HG02973 (cell line): ENCODE results near the gene CENPO.

Source experiments
- ATAC-seq: cut with Tn5 transposase; IDR thresholded peaks from one replicate; pipeline ENCODE4 v1.9.1; 2021; ENCODE audit warnings: moderate library complexity; ENCODE audit not compliant: unreplicated experiment

The CENPO gene, protein sequence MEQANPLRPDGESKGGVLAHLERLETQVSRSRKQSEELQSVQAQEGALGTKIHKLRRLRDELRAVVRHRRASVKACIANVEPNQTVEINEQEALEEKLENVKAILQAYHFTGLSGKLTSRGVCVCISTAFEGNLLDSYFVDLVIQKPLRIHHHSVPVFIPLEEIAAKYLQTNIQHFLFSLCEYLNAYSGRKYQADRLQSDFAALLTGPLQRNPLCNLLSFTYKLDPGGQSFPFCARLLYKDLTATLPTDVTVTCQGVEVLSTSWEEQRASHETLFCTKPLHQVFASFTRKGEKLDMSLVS

GRCh38 chr2:24792874-24793760 lies at the start of gene CENPO, which contains the start of gene PTRHD1:
Gene CENPO, plus strand, starts transcription at chr2:24793425. Its CDS starts 495 bp downstream, at chr2:24793920.
Gene PTRHD1, minus strand, starts transcription at chr2:24793391. Its CDS starts 14 bp downstream, at chr2:24793377.
- peak; percentile 89 for ATAC-seq

DNA sequence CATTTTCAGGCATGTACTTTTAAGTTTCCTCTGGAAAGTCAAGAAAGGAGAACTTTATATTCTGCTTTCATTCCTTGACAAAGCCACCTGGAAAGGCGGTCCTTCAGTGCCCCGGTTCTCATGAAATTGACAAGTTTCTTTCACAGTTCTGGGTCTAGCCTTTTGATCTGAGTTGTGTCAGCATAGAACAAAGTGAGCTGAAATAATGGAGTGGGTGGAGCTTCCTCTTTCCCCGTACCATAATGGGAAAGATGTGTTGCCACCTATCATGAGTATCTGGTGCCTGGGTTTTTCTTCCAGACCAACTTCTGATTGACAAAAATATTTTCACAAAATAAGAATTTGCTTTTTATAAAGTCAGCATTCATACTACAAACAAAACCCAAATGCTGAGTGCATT lies 49.3 kb upstream of the CENPO start:
- no peak for ATAC-seq

DNA sequence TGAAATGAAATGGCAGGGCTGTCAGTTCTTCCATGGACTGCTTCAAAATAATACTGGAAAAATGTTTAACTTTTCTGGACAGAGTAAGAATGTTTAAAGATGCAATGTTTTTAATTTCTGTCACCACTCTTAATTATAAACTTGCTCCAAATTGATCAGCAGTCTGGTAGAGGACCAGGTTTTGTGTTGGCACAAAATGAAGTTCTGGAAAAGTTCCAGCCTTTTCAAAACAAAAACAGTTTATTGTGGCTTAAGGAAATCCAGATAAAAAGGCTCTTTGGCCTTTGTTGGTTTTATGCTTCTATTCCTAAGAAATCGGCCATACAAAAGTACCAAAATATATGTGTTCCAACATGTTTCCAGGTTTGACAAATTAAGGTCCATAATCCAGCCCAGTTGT lies 48.9 kb upstream of the CENPO start:
- no peak for ATAC-seq

DNA sequence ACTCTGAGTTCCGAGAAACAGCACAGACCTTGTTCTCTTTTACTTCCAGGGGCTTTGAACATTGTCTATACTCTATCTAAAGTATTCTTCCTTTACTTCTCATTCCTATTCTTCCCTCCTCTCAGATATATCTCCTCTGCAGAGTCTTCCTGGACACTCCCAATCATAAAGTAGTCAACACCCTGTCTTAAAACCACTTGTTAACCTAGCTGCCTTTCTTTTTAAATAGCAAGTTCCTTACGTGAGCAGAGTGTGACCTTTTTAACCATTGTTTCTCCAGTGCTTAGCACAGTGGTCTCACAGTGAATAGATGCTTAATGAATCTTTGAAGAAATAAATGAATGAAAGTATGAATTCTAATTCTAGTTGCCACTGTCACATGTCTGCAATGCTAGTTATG lies 47.4 kb upstream of the CENPO start:
- ATAC-seq = no peak

DNA sequence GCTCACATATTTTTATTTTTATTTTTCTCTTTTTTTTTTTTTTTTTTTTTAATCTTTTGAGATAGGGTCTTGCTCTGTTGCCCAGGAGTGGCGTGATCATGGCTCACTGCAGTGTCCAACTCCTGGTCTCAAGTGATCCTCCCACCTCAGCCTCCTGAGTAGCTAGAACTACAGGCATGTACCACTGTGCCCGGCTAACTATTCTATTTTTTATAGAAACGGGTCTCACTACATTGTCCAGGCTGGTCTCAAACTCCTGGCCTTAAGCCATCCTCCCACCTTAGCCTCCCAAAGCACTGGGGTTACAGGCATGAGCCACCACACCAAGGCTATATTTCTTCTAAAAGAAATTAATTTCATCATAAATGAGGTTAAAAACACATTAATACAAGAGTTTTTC lies 45.9 kb upstream of the CENPO start:
- ATAC-seq = no peak

DNA sequence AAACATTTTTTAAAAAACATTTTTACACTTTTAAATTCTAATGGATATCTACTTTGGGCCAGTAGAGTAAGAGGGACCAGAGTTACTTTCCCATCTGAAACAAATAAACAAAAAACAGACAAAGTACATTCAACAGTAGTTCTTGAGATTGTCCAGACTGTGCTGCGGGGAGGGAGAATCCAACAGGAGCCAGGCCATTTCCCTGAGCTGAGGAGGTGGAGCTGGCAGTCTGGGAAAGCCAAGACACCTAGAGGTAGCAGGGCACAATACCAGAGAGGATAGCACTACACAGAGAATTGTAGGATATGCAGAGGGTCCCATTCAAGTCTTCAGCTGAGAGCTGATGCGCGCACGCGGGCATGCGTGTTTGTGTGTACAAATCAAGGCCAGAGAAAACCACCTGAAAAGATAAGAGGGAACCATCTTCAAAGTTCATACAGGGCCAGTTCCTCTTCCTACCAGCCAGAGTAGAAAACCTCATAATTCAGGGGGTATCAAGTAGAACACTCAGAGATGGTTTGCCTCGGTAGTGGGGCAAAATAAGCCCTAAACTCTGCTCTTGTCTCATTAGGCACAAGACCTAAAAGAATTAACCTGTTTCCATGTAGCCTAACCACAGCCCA lies 44.0 kb upstream of the CENPO start:
- ATAC-seq = no peak

DNA sequence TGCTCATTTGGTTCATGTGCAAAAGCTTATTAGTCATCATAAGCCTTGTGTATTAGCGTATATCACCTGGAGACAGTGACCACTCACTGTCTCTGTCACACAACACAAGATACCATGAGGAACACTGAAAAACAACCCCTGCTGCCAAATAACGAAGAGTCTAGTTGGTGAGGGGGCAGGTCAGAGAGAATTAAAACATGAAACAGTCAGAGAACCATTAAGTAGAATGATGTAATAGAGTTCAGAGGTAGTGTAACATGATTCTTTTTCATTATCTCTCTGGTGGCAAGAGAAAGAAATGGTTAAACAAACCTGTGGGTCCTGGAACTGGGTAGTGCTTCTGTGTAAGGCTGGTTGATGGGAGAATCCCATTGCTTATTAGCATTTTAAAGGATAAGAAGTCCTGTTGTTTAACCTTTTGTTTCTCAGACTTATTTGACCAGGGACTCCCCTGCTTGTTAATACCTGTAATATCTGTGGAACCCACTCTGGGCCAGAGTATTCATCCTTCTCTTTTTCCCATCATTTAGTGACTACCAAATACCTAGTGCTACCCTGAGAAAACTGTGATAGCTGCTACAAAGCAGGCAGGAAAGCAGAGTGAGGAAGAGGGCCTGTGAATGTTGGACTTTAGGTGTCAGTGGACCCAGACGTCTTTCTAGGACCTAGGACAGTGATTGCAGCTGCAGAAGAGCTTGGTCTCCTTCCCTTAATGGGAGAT lies 38.1 kb upstream of the CENPO start:
- ATAC-seq = no peak

DNA sequence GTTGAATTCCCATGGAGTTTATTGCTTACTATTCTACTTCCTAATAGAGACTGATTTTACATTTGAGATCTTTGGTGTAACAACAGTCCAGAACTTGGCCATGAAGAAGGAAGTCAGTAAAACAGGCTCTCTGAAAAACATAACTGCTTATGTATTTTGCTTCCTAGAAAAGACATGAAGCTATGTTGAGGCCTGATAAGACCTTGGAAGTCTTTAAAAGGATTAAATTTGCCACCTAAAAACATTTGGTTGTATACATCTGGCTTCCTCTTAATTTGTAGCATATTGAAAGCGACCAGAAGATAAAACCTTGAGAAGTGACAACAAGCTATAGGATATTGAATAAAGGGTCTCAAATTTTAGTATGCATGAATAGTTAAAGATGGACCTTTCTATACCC lies 36.4 kb upstream of the CENPO start:
- no peak for ATAC-seq

DNA sequence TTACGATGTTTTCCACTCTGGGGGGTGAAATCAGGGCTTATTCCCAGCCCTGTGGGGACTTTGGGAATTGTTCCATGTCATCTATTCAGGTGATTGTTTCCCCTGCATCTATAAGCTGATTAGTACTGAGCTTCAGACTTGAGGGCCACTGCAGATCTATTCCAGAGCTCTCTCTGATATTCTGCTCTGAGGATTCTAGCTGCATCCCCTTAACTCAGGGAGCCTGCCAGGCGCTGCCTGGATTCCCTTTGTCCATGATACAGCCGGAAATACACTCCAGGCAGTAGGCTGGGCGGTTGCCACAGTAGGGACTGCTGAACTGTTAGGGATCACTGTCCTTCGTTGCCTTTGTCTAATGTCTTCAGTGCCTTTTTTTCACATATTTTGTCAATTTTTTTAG lies 31.4 kb upstream of the CENPO start:
- ATAC-seq = no peak

GRCh38 chr2:24762518-24762917 lies 30.7 kb upstream of the CENPO start:
- ATAC-seq = no peak

- no peak for ATAC-seq
Observed at GRCh38 chr2:24763843-24764242, 29.4 kb upstream of the CENPO start.

- no peak for ATAC-seq
Observed at GRCh38 chr2:24766609-24767008, 26.6 kb upstream of the CENPO start.

- ATAC-seq = no peak
Observed at GRCh38 chr2:24768013-24768412, 25.2 kb upstream of the CENPO start.

GRCh38 chr2:24768601-24769000 lies 24.6 kb upstream of the CENPO start:
- ATAC-seq = no peak

DNA sequence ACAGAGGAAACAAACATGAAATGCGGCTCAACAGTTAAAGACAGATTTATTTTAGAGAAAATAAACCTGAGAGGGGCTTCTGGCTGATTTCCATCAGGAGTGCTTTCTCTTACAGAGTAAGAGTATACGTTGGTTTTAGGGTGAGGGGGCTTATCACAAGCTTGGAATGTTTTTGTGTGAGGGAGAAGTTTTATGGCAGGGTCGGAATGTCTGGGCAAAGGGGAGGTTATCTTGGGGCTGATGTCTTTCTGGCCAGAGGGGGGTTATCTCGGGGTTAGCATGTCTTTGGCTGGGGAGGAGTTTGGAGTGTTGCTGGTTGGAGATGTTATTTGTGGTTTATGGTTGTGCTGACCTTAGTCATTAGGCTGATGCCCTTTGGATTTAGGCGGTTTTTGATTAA lies 22.2 kb upstream of the CENPO start:
- ATAC-seq = no peak

DNA sequence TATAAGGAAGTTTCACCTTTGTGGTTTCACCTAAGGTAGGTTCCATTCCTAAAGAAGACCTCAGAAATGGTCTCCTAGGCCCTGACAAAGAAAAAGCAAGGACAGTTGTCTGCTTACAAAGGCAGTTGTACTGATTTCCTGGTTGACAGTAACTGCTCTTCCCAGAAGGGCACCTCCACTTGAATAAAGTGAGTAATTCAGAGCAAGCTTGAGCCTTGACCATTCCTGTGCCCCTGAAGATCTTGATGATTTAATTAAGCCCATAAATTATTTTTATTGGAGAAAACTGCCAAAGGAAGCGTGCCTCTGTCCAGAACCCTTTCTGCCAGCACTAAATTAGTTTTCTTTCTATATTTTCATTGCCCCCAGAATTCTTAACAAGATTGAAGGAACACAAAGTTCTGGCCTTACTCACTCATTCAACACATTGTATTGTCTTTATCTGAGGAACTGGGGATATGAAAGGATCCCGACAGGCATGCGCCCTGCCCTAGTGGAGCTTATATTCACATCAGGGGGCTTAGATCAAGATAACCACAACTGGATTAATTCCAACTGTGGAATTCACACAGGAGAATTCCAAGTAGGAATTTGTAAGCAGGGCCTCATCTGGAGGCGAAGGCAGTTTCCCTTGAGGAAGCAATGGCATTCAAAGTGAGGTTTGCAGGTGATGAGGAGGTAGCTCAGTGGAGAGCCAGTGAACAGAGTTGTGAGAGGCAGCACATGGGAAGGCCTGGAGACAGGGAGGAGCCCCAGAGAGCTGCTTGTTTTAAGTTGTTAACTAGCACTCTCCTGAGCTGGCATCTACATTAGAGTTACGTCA lies 21.2 kb upstream of the CENPO start:
- no peak for ATAC-seq

DNA sequence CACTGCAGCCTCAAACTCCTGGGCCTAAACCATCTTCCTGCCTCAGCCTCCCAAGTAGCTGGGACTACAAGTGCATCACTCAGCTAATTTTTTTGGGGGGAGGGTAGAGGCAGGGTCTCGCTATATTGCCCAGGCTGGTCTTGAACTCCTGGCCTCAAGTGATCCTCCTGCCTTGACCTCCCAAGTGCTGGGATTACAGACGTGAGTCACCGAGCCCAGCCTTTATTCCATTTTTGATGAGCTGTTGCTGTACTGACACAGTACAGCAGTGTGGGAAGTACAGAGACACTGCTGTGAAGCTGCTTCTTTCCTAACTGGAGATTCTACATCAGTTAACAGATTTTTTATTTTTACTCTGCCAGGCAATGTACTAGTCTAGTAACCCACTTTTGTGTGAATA lies 18.9 kb upstream of the CENPO start:
- ATAC-seq = no peak

DNA sequence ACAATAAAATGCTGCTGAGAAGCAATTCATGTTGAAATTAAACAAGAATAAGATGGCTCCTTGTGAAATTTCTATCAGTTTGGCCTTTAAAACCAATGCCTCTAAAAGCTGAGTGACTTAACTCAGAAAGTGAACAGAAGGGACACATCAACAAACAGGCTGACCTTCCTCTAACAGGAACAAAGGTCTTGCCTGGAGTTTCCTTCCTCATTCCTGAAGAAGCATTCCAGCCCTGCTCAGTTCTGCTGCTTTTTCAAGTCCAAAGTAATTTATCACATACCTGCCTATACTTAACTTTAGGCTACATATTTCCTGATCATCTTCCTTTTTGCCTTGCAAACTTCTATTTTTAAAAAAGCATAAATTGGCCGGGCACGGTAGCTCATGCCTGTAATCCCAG lies 14.1 kb upstream of the CENPO start:
- no peak for ATAC-seq

DNA sequence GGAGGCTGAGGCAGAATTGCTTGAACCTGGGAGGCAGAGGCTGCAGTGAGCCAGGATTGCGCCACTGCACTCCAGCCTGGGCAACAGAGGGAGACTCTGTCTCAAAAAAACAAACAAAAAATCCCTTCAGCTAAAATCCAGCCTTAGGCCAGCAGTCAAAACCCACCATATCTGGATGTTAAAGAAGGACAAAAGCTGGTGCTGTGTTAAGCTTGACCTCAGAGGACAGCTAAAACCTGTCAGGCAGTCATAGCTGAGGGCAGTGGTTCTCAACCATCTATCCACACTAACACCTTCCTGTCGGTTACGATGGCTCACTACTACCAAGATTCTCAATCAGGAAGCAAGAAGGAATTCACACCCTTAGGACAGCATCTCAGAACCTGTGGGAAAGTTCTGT lies 9.6 kb upstream of the CENPO start:
- no peak for ATAC-seq

GRCh38 chr2:24785671-24786321 lies 7.4 kb upstream of the CENPO start:
- peak; percentile 84 for ATAC-seq
